ENCODE measurements around the gene MCM8. TPM values are rescaled to one million over a fixed set of nuclear protein-coding genes. Genes with fewer than 3 reads are reported as not detected.

The MCM8 gene
- total RNA-seq, 4 donors from 2014 or later, result 3.9 to 5.2 (median 4.5) TPM

GRCh38 chr20:5925551-5925950 lies 24.9 kb upstream of the MCM8 start:
- no peaks in the 10 kb centered on the region for H3K36me3 ChIP-seq
- H3K27me3 ChIP-seq, result no peaks in the 10 kb centered on the region
- H3K9me3 ChIP-seq, result no peaks in the 10 kb centered on the region
- H3K4me1 ChIP-seq, result no peaks in the 10 kb centered on the region
- no peak overlapping the region for H3K4me3 ChIP-seq (replicated peaks in 1 of 3)
- 70 to 73% methylated on average over 3 of the region's 3 CpGs for WGBS, 2 donors
- intact Hi-C loops (cut with DNase I), result no loop called here
- no peak for DNase-seq
- no peak for TF ChIP-seq CTCF (IDR thresholded peaks at IDR 0.05)
- TF ChIP-seq POLR2A (IDR thresholded peaks at IDR 0.05), result no peak
- H3K27ac ChIP-seq, result no peak overlapping the region

GRCh38 chr20:5927749-5928462 lies 22.5 kb upstream of the MCM8 start:
- Histone ChIP-seq H3K9me3 (no peaks in the 10 kb centered on the region), H3K36me3 (no peaks in the 10 kb centered on the region), H3K4me1 (no peaks in the 10 kb centered on the region), H3K4me3 (replicated peaks in 1 of 3) (no peak overlapping the region), H3K27me3 (no peaks in the 10 kb centered on the region), H3K27ac (no peak overlapping the region)
- no peak for TF ChIP-seq POLR2A (IDR thresholded peaks at IDR 0.05)
- TF ChIP-seq CTCF (IDR thresholded peaks at IDR 0.05), result no peak
- intact Hi-C loops (cut with DNase I), result no loop called here
- 69 to 82% methylated on average over 7 to 11 of the region's 11 CpGs for WGBS, 2 donors
- no peak for DNase-seq

GRCh38 chr20:5928836-5929715 lies 21.4 kb upstream of the MCM8 start:
- TF ChIP-seq CTCF (IDR thresholded peaks at IDR 0.05), result no peak
- no peak for TF ChIP-seq POLR2A (IDR thresholded peaks at IDR 0.05)
- Histone ChIP-seq H3K27ac (no peak overlapping the region), H3K27me3 (no peaks in the 10 kb centered on the region), H3K9me3 (no peaks in the 10 kb centered on the region), H3K36me3 (no peaks in the 10 kb centered on the region), H3K4me3 (replicated peaks in 1 of 3) (no peak overlapping the region), H3K4me1 (no peaks in the 10 kb centered on the region)
- 72 to 80% methylated on average over 8 of the region's 8 CpGs for WGBS, 2 donors
- DNase-seq, result no peak
- intact Hi-C loops (cut with DNase I), result no loop called here

- H3K36me3 ChIP-seq, result no peaks in the 10 kb centered on the region
- no peak overlapping the region for H3K4me3 ChIP-seq (replicated peaks in 1 of 3)
- no peak for DNase-seq
- intact Hi-C loops (cut with DNase I), result loop anchor here (10.0 kb wide), 1 partner anchor 407 kb away; no protein-coding TSS in a partner anchor
- no peak overlapping the region for H3K27ac ChIP-seq
- no peaks in the 10 kb centered on the region for H3K27me3 ChIP-seq
- WGBS, 2 donors, result 83 to 85% methylated on average over 3 of the region's 3 CpGs
- TF ChIP-seq POLR2A (IDR thresholded peaks at IDR 0.05) (no peak), CTCF (IDR thresholded peaks at IDR 0.05) (no peak)
- H3K4me1 ChIP-seq, result no peaks in the 10 kb centered on the region
- H3K9me3 ChIP-seq, result no peaks in the 10 kb centered on the region
These were observed 19.0 kb upstream of the MCM8 start for GRCh38 chr20:5931411-5931810.

- no peaks in the 10 kb centered on the region for H3K27me3 ChIP-seq
- H3K4me3 ChIP-seq (replicated peaks in 1 of 3), result no peak overlapping the region
- intact Hi-C loops (cut with DNase I), result loop anchor here (10.0 kb wide), 1 partner anchor 408 kb away; no protein-coding TSS in a partner anchor
- WGBS, 2 donors, result 79 to 82% methylated on average over 3 of the region's 3 CpGs
- H3K27ac ChIP-seq, result no peak overlapping the region
- DNase-seq, result no peak
- peaks cover 0 to under 1% of the 10 kb centered on the region in 2 donors for H3K36me3 ChIP-seq
- H3K9me3 ChIP-seq, result no peaks in the 10 kb centered on the region
- no peaks in the 10 kb centered on the region for H3K4me1 ChIP-seq
- TF ChIP-seq CTCF (IDR thresholded peaks at IDR 0.05) (no peak), POLR2A (IDR thresholded peaks at IDR 0.05) (no peak)
These were observed 17.7 kb upstream of the MCM8 start for GRCh38 chr20:5932796-5933195.

Measured in thyroid gland (tissue), 4 donors.